MM.1S (cell line): ENCODE results near the gene CKLF.

Source experiments
- CTCF ChIP-seq: fragments of 300-600 bp; sonication (generic); IDR thresholded peaks from 2 replicates; pipeline ENCODE4 v1.5.1; 2016; ENCODE audit warnings: antibody characterized with exemption, low read length, mixed read lengths
- EZH2 ChIP-seq: fragments of 300-600 bp; sonication (generic); optimal IDR thresholded peaks from 2 replicates; pipeline ENCODE3; 2017; ENCODE audit warnings: low read depth, mild to moderate bottlenecking, antibody characterized with exemption, low read length, mixed read lengths
- EZH2phosphoT487 ChIP-seq: fragments of 300-600 bp; sonication (generic); IDR thresholded peaks from 2 replicates; pipeline ENCODE4 v1.6.1; 2018; ENCODE audit warnings: antibody characterized with exemption, low read length

GRCh38 chr16:66610111-66610820 lies 57.9 kb downstream of the CKLF start:
- TF ChIP-seq CTCF (no peak), EZH2phosphoT487 (no peak), EZH2 (no peak)
